ENCODE measurements around the gene NPDC1. TPM values are rescaled to one million over a fixed set of nuclear protein-coding genes. Genes with fewer than 3 reads are reported as not detected.

Gene NPDC1
- total and polyA plus RNA-seq, 5 donors = 68.3 to 81.0 (median 71.2) TPM

- peak in 2 of 3 donors; percentile 58 to 68 for DNase-seq
- H3K4me3 ChIP-seq (ENCODE audit: low read length) = no peak overlapping the region
- ATAC-seq = no peak
- H3K27ac ChIP-seq (ENCODE audit: low read length) = no peak overlapping the region
- 91% methylated on average over 16 of the region's 16 CpGs for WGBS
- no peaks in the 10 kb centered on the region for H3K4me1 ChIP-seq (ENCODE audit: control insufficient read depth, insufficient read depth, low read length)
- H3K27me3 ChIP-seq (ENCODE audit: control insufficient read depth, insufficient read depth) = no peaks in the 10 kb centered on the region
- no peaks in the 10 kb centered on the region for H3K9me3 ChIP-seq (ENCODE audit: control insufficient read depth, low read length)
- intact Hi-C loops (cut with DNase I) = no loop called here
Measured at GRCh38 chr9:137082222-137082924, 36.4 kb upstream of the NPDC1 start.

GRCh38 chr9:137080260-137081122 is 34.5 kb upstream of the NPDC1 start:
- H3K9me3 ChIP-seq (ENCODE audit: control insufficient read depth, low read length) = no peaks in the 10 kb centered on the region
- WGBS = 94% methylated on average over 24 of the region's 24 CpGs
- DNase-seq = peak in 2 of 3 donors; percentile 43 to 60
- H3K4me1 ChIP-seq (ENCODE audit: control insufficient read depth, insufficient read depth, low read length) = no peaks in the 10 kb centered on the region
- ATAC-seq = no peak
- H3K27me3 ChIP-seq (ENCODE audit: control insufficient read depth, insufficient read depth) = no peaks in the 10 kb centered on the region
- no peak overlapping the region for H3K27ac ChIP-seq (ENCODE audit: low read length)
- H3K4me3 ChIP-seq (ENCODE audit: low read length) = no peak overlapping the region
- intact Hi-C loops (cut with DNase I) = no loop called here

DNA sequence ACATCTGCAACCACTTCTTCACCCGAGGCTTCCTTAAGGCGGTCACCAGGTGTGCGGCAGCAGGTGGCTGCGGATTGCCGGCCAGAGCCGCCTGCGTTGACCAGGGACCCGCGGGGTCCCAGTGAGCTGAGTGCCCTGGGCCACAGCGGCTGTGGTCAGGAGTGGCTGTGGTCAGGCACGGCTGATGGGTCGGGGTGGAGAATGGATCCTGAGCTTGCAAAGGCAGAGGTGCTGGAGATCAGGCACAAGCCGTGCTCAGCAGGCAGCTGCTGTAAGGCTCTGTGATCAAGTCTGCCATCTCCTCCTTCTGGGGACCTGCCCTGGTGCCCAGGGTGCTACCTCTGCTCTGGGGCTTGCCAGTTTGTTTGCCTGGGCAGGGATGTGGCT is 33.4 kb upstream of the NPDC1 start:
- Histone ChIP-seq H3K27ac (ENCODE audit: low read length) (no peak overlapping the region), H3K27me3 (ENCODE audit: control insufficient read depth, insufficient read depth) (no peaks in the 10 kb centered on the region), H3K4me3 (ENCODE audit: low read length) (no peak overlapping the region), H3K9me3 (ENCODE audit: control insufficient read depth, low read length) (no peaks in the 10 kb centered on the region), H3K4me1 (ENCODE audit: control insufficient read depth, insufficient read depth, low read length) (no peaks in the 10 kb centered on the region)
- peak in 2 of 3 donors; percentile 52 to 63 for DNase-seq
- no peak for ATAC-seq
- 92% methylated on average over 13 of the region's 13 CpGs for WGBS
- intact Hi-C loops (cut with DNase I) = no loop called here

GRCh38 chr9:137078701-137079400 is 32.9 kb upstream of the NPDC1 start:
- Histone ChIP-seq H3K27me3 (ENCODE audit: control insufficient read depth, insufficient read depth) (no peaks in the 10 kb centered on the region), H3K4me3 (ENCODE audit: low read length) (no peak overlapping the region), H3K9me3 (ENCODE audit: control insufficient read depth, low read length) (no peaks in the 10 kb centered on the region), H3K4me1 (ENCODE audit: control insufficient read depth, insufficient read depth, low read length) (no peaks in the 10 kb centered on the region), H3K27ac (ENCODE audit: low read length) (no peak overlapping the region)
- WGBS = 77% methylated on average over 51 of the region's 51 CpGs
- intact Hi-C loops (cut with DNase I) = no loop called here
- DNase-seq = peak in 2 of 3 donors; percentile 49 to 57
- no peak for ATAC-seq

- ATAC-seq = peak; percentile 17 to 30
- Histone ChIP-seq H3K4me3 (ENCODE audit: low read length) (peak overlapping the region; percentile 74), H3K4me1 (ENCODE audit: control insufficient read depth, insufficient read depth, low read length) (no peaks in the 10 kb centered on the region), H3K27me3 (ENCODE audit: control insufficient read depth, insufficient read depth) (no peaks in the 10 kb centered on the region), H3K27ac (ENCODE audit: low read length) (peak overlapping the region; percentile 16), H3K9me3 (ENCODE audit: control insufficient read depth, low read length) (no peaks in the 10 kb centered on the region)
- intact Hi-C loops (cut with DNase I) = no loop called here
- DNase-seq = peak in 2 of 3 donors; percentile 74 to 76
- 20% methylated on average over 76 of the region's 76 CpGs for WGBS
Measured at GRCh38 chr9:137077758-137078693, 32.0 kb upstream of the NPDC1 start.

DNA sequence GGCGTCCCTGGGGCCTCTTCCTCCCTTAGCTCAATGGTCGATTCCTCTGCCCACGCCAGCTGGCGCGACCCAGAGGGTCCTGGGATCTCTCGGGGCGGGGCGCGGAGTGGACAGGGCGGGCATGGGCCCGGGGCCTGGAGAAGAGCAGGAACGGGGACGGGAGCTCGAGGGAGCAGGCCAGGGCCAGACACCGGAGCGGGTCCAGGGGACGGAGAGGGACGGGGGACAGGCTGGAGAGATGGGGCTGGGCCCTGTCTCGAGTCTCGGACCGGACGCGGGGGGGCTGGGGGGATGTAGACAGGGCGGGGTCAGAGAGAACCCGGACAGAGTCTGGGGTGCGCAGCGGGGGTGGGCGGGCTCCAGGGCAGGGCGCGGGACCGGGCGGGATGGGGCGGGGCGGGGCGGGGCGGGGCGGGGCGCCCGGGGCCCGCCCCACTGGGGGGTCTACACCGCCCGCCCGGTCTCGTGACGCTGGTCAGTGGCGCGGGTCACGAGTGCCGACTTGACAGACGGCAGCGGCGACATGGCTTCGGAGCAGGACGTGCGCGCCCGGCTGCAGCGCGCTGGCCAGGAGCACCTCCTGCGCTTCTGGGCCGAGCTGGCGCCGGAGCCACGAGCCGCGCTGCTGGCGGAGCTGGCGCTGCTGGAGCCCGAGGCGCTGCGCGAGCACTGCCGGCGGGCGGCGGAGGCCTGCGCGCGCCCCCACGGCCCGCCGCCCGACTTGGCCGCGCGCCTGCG is 31.2 kb upstream of the NPDC1 start, which contains the start of gene UAP1L1:
UAP1L1 (plus strand) TSS at position 508 of the 738 bp plus-strand sequence; CDS start at position 524, 16 bp downstream.
- H3K27ac ChIP-seq (ENCODE audit: low read length) = peak within 1 kb of the TSS; percentile 50
- intact Hi-C loops (cut with DNase I) = no loop called here
- WGBS = under 1% methylated on average over 87 of the region's 87 CpGs

DNA sequence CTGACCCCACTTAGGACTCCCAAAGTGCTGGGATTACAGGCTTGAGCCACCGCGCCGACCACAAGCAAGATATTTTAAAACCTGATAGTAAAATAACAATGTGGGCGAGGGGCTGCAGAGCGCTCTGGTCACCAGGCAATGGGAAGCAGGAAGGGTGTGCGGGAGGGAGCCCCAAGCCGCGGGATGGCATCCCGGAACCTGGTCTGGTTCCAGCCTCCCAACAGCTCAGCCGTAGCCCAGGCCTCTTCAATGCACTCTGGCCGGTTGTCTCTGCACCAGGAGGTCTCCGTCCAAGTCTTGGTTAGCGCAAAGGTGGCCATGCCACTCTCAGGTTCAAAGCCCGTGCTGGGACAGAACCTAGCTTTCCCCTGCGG is 30.6 kb upstream of the NPDC1 start:
- 56% methylated on average over 15 of the region's 15 CpGs for WGBS
- peak overlapping the region; percentile 50 for H3K27ac ChIP-seq (ENCODE audit: low read length)
- H3K27me3 ChIP-seq (ENCODE audit: control insufficient read depth, insufficient read depth) = no peaks in the 10 kb centered on the region
- H3K4me3 ChIP-seq (ENCODE audit: low read length) = peak overlapping the region; percentile 74
- ATAC-seq (no peak), DNase-seq (no peak)
- H3K4me1 ChIP-seq (ENCODE audit: control insufficient read depth, insufficient read depth, low read length) = no peaks in the 10 kb centered on the region
- intact Hi-C loops (cut with DNase I) = no loop called here
- no peaks in the 10 kb centered on the region for H3K9me3 ChIP-seq (ENCODE audit: control insufficient read depth, low read length)

More for the DNA sequence above, 31.2 kb upstream of the NPDC1 start, which contains the start of gene UAP1L1:
- peak within 1 kb of the TSS; percentile 74 for H3K4me3 ChIP-seq (ENCODE audit: low read length)
- no peaks in the 10 kb centered on the region for H3K4me1 ChIP-seq (ENCODE audit: control insufficient read depth, insufficient read depth, low read length)
- H3K9me3 ChIP-seq (ENCODE audit: control insufficient read depth, low read length) = no peaks in the 10 kb centered on the region
- ATAC-seq = peak; percentile 67 to 77
- DNase-seq = peak; percentile 75 to 94 (median 93)
- H3K27me3 ChIP-seq (ENCODE audit: control insufficient read depth, insufficient read depth) = no peaks in the 10 kb centered on the region

DNA sequence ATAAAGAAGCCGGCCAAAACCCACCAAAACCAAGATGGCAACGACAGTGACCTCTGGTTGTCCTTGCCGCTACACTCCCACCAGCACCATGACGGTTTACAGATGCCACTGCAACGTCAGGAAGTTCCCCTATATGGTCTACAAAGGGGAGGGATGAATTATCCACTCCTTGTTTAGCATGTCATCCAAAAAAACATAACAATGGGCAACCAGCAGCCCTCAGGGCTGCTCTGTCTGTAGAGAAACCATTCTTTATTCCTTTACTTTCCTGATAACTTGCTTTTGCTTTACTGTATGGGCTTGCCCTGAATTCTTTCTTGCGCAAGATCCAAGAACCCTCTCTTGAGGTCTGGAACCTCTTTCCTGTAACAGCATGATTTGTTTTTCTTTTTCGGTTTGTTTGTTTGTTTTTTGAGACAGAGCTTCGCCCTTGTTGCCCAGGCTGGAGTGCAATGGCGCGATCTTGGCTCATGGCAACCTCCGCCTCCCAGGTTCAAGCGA is 29.3 kb upstream of the NPDC1 start:
- H3K27me3 ChIP-seq (ENCODE audit: control insufficient read depth, insufficient read depth) = no peaks in the 10 kb centered on the region
- no peak overlapping the region for H3K4me3 ChIP-seq (ENCODE audit: low read length)
- intact Hi-C loops (cut with DNase I) = no loop called here
- DNase-seq = peak in 1 of 3 donors; percentile 4
- no peak for ATAC-seq
- 82% methylated on average over 12 of the region's 12 CpGs for WGBS
- H3K4me1 ChIP-seq (ENCODE audit: control insufficient read depth, insufficient read depth, low read length) = no peaks in the 10 kb centered on the region
- no peaks in the 10 kb centered on the region for H3K9me3 ChIP-seq (ENCODE audit: control insufficient read depth, low read length)
- H3K27ac ChIP-seq (ENCODE audit: low read length) = no peak overlapping the region

DNA sequence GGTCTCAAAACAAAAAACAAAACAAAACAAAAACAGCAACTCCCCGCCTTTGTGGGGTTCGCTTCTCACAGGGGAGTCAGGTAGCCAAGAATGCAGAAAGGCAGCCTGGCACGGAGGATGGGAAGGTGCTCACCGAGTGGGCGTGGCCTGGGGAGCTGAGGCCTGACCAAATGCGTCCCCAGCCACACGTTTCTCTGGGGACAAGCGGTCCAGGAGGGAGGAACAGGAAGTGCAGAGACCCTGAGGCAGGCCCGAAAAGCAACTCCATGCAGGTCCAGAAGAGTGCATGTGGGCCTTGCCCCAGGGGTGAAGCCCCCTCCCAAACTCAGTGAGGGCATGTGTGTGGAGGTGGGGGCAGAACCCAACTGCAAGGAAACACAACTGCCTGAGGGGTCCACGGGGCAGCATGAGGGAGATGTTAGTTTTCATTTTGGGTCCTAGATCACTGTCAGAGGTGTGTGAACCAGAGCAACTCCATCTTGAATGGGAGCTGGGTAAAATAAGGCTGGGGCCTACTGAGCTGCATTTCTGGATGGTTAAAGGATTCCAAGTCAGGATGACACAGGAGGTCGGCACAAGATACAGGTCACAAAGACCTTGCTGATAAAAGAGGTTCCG is 28.8 kb upstream of the NPDC1 start:
- Histone ChIP-seq H3K27ac (ENCODE audit: low read length) (no peak overlapping the region), H3K4me1 (ENCODE audit: control insufficient read depth, insufficient read depth, low read length) (no peaks in the 10 kb centered on the region), H3K4me3 (ENCODE audit: low read length) (no peak overlapping the region), H3K27me3 (ENCODE audit: control insufficient read depth, insufficient read depth) (no peaks in the 10 kb centered on the region), H3K9me3 (ENCODE audit: control insufficient read depth, low read length) (no peaks in the 10 kb centered on the region)
- ATAC-seq (no peak), DNase-seq (peak in 2 of 3 donors; percentile 48 to 50)
- intact Hi-C loops (cut with DNase I) = no loop called here
- WGBS = 85% methylated on average over 12 of the region's 12 CpGs

Data from right cardiac atrium (tissue), 5 donors.